ENCODE data around the gene KRTAP10-10. TPM values are rescaled to one million over a fixed set of nuclear protein-coding genes. Genes with fewer than 3 reads are reported as not detected.
"Not testable (repeated sequence)": the region's sequence is repeated elsewhere in the genome, so short reads cannot be mapped to it uniquely, and the experiment has no call there.

KRTAP10-10 gene
- total RNA-seq, 4 donors from 2014 or later: not detected

DNA sequence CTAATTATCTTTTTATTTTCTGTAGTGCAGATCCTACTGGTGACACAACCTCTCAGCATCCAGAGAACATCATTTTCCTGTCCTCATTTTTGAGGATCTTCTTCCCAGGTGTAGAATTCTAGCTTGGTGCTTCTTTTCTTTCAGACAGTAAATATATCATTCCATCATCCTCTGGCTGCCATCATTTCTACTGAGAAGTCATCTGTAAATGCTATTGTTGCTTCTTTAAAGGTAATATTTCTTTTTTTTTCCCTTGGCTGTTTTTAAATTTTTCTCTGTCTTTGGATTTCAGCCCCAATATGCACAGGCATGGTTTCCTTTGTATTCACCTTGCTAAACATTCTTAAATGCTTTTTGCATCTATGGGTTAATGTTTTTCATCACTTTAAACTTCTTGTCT, 13.6 kb upstream of the KRTAP10-10 start:
- H3K27ac ChIP-seq: no peak overlapping the region
- H3K4me3 ChIP-seq: no peak overlapping the region
- no peaks in the 10 kb centered on the region for H3K36me3 ChIP-seq
- peaks cover 0 to 50% (median 9%) of the 10 kb centered on the region in 4 donors for H3K9me3 ChIP-seq
- TF ChIP-seq EP300 (IDR thresholded peaks at IDR 0.05): no peak
- no peak for TF ChIP-seq POLR2A (IDR thresholded peaks at IDR 0.05)
- TF ChIP-seq, protein P1, sequence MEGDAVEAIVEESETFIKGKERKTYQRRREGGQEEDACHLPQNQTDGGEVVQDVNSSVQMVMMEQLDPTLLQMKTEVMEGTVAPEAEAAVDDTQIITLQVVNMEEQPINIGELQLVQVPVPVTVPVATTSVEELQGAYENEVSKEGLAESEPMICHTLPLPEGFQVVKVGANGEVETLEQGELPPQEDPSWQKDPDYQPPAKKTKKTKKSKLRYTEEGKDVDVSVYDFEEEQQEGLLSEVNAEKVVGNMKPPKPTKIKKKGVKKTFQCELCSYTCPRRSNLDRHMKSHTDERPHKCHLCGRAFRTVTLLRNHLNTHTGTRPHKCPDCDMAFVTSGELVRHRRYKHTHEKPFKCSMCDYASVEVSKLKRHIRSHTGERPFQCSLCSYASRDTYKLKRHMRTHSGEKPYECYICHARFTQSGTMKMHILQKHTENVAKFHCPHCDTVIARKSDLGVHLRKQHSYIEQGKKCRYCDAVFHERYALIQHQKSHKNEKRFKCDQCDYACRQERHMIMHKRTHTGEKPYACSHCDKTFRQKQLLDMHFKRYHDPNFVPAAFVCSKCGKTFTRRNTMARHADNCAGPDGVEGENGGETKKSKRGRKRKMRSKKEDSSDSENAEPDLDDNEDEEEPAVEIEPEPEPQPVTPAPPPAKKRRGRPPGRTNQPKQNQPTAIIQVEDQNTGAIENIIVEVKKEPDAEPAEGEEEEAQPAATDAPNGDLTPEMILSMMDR (IDR thresholded peaks at IDR 0.05): no peak
- H3K4me1 ChIP-seq: no peaks in the 10 kb centered on the region
- peaks cover 0 to 12% of the 10 kb centered on the region in 2 donors for H3K27me3 ChIP-seq
- no peak for DNase-seq (ENCODE audit: low spot score in 2 of 2)

GRCh38 chr21:44625756-44626155, 11.4 kb upstream of the KRTAP10-10 start:
- H3K4me3 ChIP-seq: no peak overlapping the region
- WGBS, 2 donors: 85 to 89% methylated on average over 7 of the region's 7 CpGs
- H3K4me1 ChIP-seq: no peaks in the 10 kb centered on the region
- H3K27me3 ChIP-seq: peaks cover 0 to 15% of the 10 kb centered on the region in 2 donors
- H3K36me3 ChIP-seq: no peaks in the 10 kb centered on the region
- H3K27ac ChIP-seq: no peak overlapping the region
- TF ChIP-seq POLR2A (IDR thresholded peaks at IDR 0.05): no peak
- TF ChIP-seq, protein P1 (IDR thresholded peaks at IDR 0.05): no peak
- no peak for TF ChIP-seq EP300 (IDR thresholded peaks at IDR 0.05)
- DNase-seq (ENCODE audit: low spot score in 2 of 2): no peak
- peaks cover 0 to 55% (median 7%) of the 10 kb centered on the region in 4 donors for H3K9me3 ChIP-seq

- Histone ChIP-seq H3K27me3 (peaks cover 0 to 15% of the 10 kb centered on the region in 2 donors), H3K36me3 (no peaks in the 10 kb centered on the region), H3K4me3 (no peak overlapping the region), H3K4me1 (no peaks in the 10 kb centered on the region), H3K27ac (no peak overlapping the region), H3K9me3 (peaks cover 0 to 60% (median 7%) of the 10 kb centered on the region in 4 donors)
- DNase-seq (ENCODE audit: low spot score in 2 of 2): no peak
- 75 to 84% methylated on average over 10 of the region's 10 CpGs for WGBS, 2 donors
- no peak for TF ChIP-seq EP300 (IDR thresholded peaks at IDR 0.05)
- TF ChIP-seq, protein P1 (IDR thresholded peaks at IDR 0.05): no peak
- no peak for TF ChIP-seq POLR2A (IDR thresholded peaks at IDR 0.05)
Measured at GRCh38 chr21:44626262-44626661, 10.9 kb upstream of the KRTAP10-10 start.

DNA sequence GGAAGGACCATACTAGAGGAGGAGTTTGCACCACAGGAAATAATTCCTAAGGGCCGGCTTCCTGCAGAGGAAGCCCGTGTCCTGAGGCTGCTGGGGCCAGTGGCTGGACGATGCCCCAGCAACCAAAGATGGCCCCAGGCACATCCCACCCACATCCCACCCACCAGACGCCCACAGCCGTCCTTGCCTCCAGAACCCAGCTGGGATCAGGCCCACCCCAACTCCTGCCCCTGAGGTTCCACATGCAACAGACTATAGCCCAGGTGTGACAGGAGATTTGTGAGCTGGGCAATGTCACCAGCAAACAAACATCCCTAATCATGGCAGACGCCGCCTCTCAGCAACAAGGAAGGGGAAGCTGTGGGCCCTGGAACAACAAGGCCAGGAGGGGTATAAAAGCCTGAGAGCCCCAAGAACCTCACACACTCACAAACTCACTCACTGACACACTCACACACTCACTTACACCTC, 10.4 kb upstream of the KRTAP10-10 start, which contains the start of gene KRTAP10-9:
KRTAP10-9 (plus strand) TSS at position 421 of the 471 bp plus-strand sequence. CDS start 79 bp downstream, outside the sequence.
- H3K36me3 ChIP-seq: no peaks in the 10 kb centered on the region
- no peaks in the 10 kb centered on the region for H3K4me1 ChIP-seq
- H3K27me3 ChIP-seq: peaks cover 0 to 15% of the 10 kb centered on the region in 2 donors
- no peak within 1 kb of the TSS for H3K27ac ChIP-seq
- 56 to 100% methylated on average over 2 to 7 of the region's 7 CpGs for WGBS, 2 donors
- TF ChIP-seq, protein P1 (IDR thresholded peaks at IDR 0.05): no peak
- no peak for TF ChIP-seq POLR2A (IDR thresholded peaks at IDR 0.05)
- TF ChIP-seq EP300 (IDR thresholded peaks at IDR 0.05): no peak
- no peak for DNase-seq (ENCODE audit: low spot score in 2 of 2)
- H3K4me3 ChIP-seq: no peak within 1 kb of the TSS
- H3K9me3 ChIP-seq: peaks cover 0 to 63% (median 10%) of the 10 kb centered on the region in 4 donors

- H3K4me1 ChIP-seq; H3K27ac ChIP-seq; DNase-seq (ENCODE audit: low spot score in 2 of 2); H3K4me3 ChIP-seq; H3K36me3 ChIP-seq: not testable (repeated sequence)
- Histone ChIP-seq H3K27me3 (peaks cover 0 to 15% of the 10 kb centered on the region in 2 donors), H3K9me3 (peaks cover 0 to 63% (median 11%) of the 10 kb centered on the region in 4 donors)
- WGBS, 2 donors: 78 to 86% methylated on average over 14 to 16 of the region's 20 CpGs
Measured at GRCh38 chr21:44627181-44627822, 9.9 kb upstream of the KRTAP10-10 start.

DNA sequence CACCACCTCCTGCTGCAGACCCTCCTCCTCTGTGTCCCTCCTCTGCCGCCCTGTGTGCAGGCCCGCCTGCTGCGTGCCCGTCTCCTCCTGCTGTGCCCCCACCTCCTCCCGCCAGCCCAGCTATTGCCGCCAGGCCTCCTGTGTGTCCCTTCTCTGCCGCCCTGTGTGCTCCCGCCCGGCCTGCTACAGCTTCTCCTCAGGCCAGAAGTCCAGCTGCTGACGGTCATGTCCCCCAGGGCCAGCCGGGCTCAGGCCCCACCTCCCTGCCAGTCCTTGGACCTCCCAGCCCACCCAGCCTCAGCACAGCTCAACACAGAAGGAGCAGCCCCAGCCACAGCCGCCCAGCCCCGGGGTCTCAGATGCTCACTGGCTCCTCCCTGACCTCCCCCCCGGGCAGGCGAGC, 9.3 kb upstream of the KRTAP10-10 start:
- 23 to 41% methylated on average over 10 to 12 of the region's 15 CpGs for WGBS, 2 donors
- not testable (repeated sequence) for H3K4me1 ChIP-seq; H3K36me3 ChIP-seq; H3K4me3 ChIP-seq; DNase-seq (ENCODE audit: low spot score in 2 of 2); H3K27ac ChIP-seq
- Histone ChIP-seq H3K9me3 (peaks cover 0 to 63% (median 12%) of the 10 kb centered on the region in 4 donors), H3K27me3 (peaks cover 0 to 15% of the 10 kb centered on the region in 2 donors)

All from tibial nerve (tissue), 4 donors.